ENCODE measurements around the gene RASSF1.

- no peak for TF ChIP-seq EZH2 (IDR thresholded peaks at IDR 0.05; ENCODE audit: low read length, unreplicated experiment)
- TF ChIP-seq CTCF (conservative IDR thresholded peaks at IDR 0.05; ENCODE audit: low read depth, low read length), result no peak
Observed at GRCh38 chr3:50333744-50334328, 6.8 kb downstream of the RASSF1 start.

Data from PC-3 (cell line).